ENCODE results near the gene OR52E5.

OR52E5 gene

GRCh38 chr11:5892908-5893307 is at the start of gene OR52E5:
OR52E5 (plus strand) TSS chr11:5893208; CDS start chr11:5900777, 7,569 bp downstream.
- DNase-seq (ENCODE audit: low spot score): no peak

GRCh38 chr11:5846701-5847100 is 46.3 kb upstream of the OR52E5 start:
- no peak for DNase-seq (ENCODE audit: low spot score)

- DNase-seq (ENCODE audit: low spot score): no peak
Measured at GRCh38 chr11:5847711-5848110, 45.3 kb upstream of the OR52E5 start.

GRCh38 chr11:5851002-5851401 is 42.0 kb upstream of the OR52E5 start:
- no peak for DNase-seq (ENCODE audit: low spot score)

- no peak for DNase-seq (ENCODE audit: low spot score)
Measured at GRCh38 chr11:5857590-5857989, 35.4 kb upstream of the OR52E5 start, which contains the start of gene OR52E8. OR52E8 (minus strand) TSS chr11:5857690; CDS start chr11:5857690, 0 bp downstream.

GRCh38 chr11:5865826-5866225 is 27.2 kb upstream of the OR52E5 start:
- DNase-seq (ENCODE audit: low spot score): no peak

- no peak for DNase-seq (ENCODE audit: low spot score)
Measured at GRCh38 chr11:5878564-5878963, 14.4 kb upstream of the OR52E5 start.

- no peak for DNase-seq (ENCODE audit: low spot score)
Measured at GRCh38 chr11:5880329-5880728, 12.7 kb upstream of the OR52E5 start, which contains the start of gene OR52E4. OR52E4 (plus strand) TSS chr11:5880629; CDS start chr11:5884293, 3,664 bp downstream.

- DNase-seq (ENCODE audit: low spot score): no peak
Measured at GRCh38 chr11:5881756-5882155, 11.3 kb upstream of the OR52E5 start.

- no peak for DNase-seq (ENCODE audit: low spot score)
Measured at GRCh38 chr11:5887172-5887571, 5.8 kb upstream of the OR52E5 start.

- DNase-seq (ENCODE audit: low spot score): no peak
Measured at GRCh38 chr11:5887661-5888060, 5.3 kb upstream of the OR52E5 start.

GRCh38 chr11:5891216-5891800 is 1.7 kb upstream of the OR52E5 start:
- DNase-seq (ENCODE audit: low spot score): peak; percentile 0

GRCh38 chr11:5899534-5899933 is 6.5 kb downstream of the OR52E5 start:
- DNase-seq (ENCODE audit: low spot score): no peak

GRCh38 chr11:5910540-5910939 is 17.5 kb downstream of the OR52E5 start:
- DNase-seq (ENCODE audit: low spot score): no peak

GRCh38 chr11:5922749-5923426 is 29.9 kb downstream of the OR52E5 start:
- no peak for DNase-seq (ENCODE audit: low spot score)

- no peak for DNase-seq (ENCODE audit: low spot score)
Measured at GRCh38 chr11:5923427-5923776, 30.4 kb downstream of the OR52E5 start.

- no peak for DNase-seq (ENCODE audit: low spot score)
Measured at GRCh38 chr11:5923794-5924193, 30.8 kb downstream of the OR52E5 start.

- DNase-seq (ENCODE audit: low spot score): no peak
Measured at GRCh38 chr11:5928271-5928670, 35.3 kb downstream of the OR52E5 start.

GRCh38 chr11:5928811-5929210 is 35.8 kb downstream of the OR52E5 start:
- DNase-seq (ENCODE audit: low spot score): no peak

- DNase-seq (ENCODE audit: low spot score): no peak
Measured at GRCh38 chr11:5929571-5930368, 36.8 kb downstream of the OR52E5 start.

GRCh38 chr11:5930614-5931013 is 37.6 kb downstream of the OR52E5 start:
- no peak for DNase-seq (ENCODE audit: low spot score)

GRCh38 chr11:5931061-5931460 is 38.1 kb downstream of the OR52E5 start:
- DNase-seq (ENCODE audit: low spot score): no peak

GRCh38 chr11:5932671-5933070 is 39.7 kb downstream of the OR52E5 start:
- DNase-seq (ENCODE audit: low spot score): no peak

Measured in HuH-7 (cell line).